PC-9 (cell line): Measurements from ENCODE around the gene TPK1. TPM values are rescaled to one million over a fixed set of nuclear protein-coding genes. Genes with fewer than 3 reads are reported as not detected.

Experiments used
- BruUV-seq: library from RNA; stranded (reverse); fragments of 400-500 nt; replicated peaks from 2 replicates; lab custom pipeline; 2021; lab: Mats Ljungman, UMichigan
- CTCF ChIA-PET: fragments of 300-600 bp; sonication (Branson Sonifier 250); formaldehyde crosslinking; loops from one replicate; lab custom pipeline; 2022; ENCODE audit warnings: antibody characterized with exemption; lab: Charles Lee
- POLR2A ChIA-PET: fragments of 300-600 bp; sonication (Branson Sonifier 250); formaldehyde crosslinking; loops from one replicate; lab custom pipeline; 2022; ENCODE audit warnings: antibody characterized with exemption; ENCODE audit not compliant: unreplicated experiment; lab: Charles Lee
- DNase-seq, 2 experiments: peaks; one replicate each; pipeline versions ENCODE4 v3.0.0 to v3.0.0-alpha.2; 2015 to 2022; ENCODE audit warnings: mixed read lengths in 1 of 2
- H2AFZ ChIP-seq: fragments of 200-600 bp; sonication (generic); 2 replicates; pipeline ENCODE4 v1.8.1; 2017; ENCODE audit warnings: antibody characterized with exemption
- H3F3A ChIP-seq: fragments of 200-600 bp; sonication (generic); 2 replicates; pipeline ENCODE4 v1.8.1; 2017; ENCODE audit warnings: antibody characterized with exemption, mild to moderate bottlenecking, low read depth; ENCODE audit not compliant: insufficient read depth
- H3K27ac ChIP-seq: fragments of 200-600 bp; sonication (generic); 2 replicates; pipeline ENCODE4 v1.6.1; 2016; ENCODE audit warnings: mixed run types
- H3K27me3 ChIP-seq: fragments of 200-600 bp; sonication (generic); 2 replicates; pipeline ENCODE4 v1.6.1; 2016; ENCODE audit warnings: low read depth, mixed run types; ENCODE audit not compliant: insufficient read depth
- H3K36me3 ChIP-seq: fragments of 200-600 bp; sonication (generic); 2 replicates; pipeline ENCODE4 v1.6.1; 2016; ENCODE audit warnings: low read depth, mixed run types
- H3K4me1 ChIP-seq: fragments of 200-600 bp; sonication (generic); replicated peaks from 2 replicates; pipeline ENCODE4 v1.6.1; 2016; ENCODE audit warnings: mixed run types; ENCODE audit not compliant: insufficient read depth
- H3K4me2 ChIP-seq: fragments of 200-600 bp; sonication (generic); 2 replicates; pipeline ENCODE4 v1.6.1; 2017; ENCODE audit warnings: mixed run types
- H3K4me3 ChIP-seq: fragments of 200-600 bp; sonication (generic); 2 replicates; pipeline ENCODE4 v1.6.1; 2016; ENCODE audit warnings: mixed run types
- H3K79me2 ChIP-seq: fragments of 200-600 bp; sonication (generic); 2 replicates; pipeline ENCODE4 v1.6.1; 2017; ENCODE audit warnings: low read depth, mixed run types
- H3K9me2 ChIP-seq: fragments of 200-600 bp; sonication (generic); 2 replicates; pipeline ENCODE4 v1.8.1; 2017; ENCODE audit warnings: mild to moderate bottlenecking; ENCODE audit not compliant: insufficient read depth
- H3K9me3 ChIP-seq: fragments of 200-600 bp; sonication (generic); 2 replicates; pipeline ENCODE4 v1.8.1; 2016; ENCODE audit warnings: low read depth; ENCODE audit not compliant: insufficient read depth
- H4K20me1 ChIP-seq: fragments of 200-600 bp; sonication (generic); 2 replicates; pipeline ENCODE4 v1.8.1; 2017; ENCODE audit not compliant: insufficient read depth
- EZH2 ChIP-seq: fragments of 200-600 bp; sonication (generic); IDR thresholded peaks from 2 replicates; pipeline ENCODE4 v1.8.0; 2017; ENCODE audit warnings: antibody characterized with exemption, low read depth
- intact Hi-C: fragments of 100-400 bp; cut with micrococcal nuclease; formaldehyde crosslinking; loops from one replicate; pipeline ENCODE4 v1.10.0; 2022; ENCODE audit not compliant: unreplicated experiment
- total RNA-seq: library from RNA; stranded (reverse); gene quantifications from 2 replicates; pipeline ENCODE4 v1.2.3, GENCODE V29; 2021
- TF ChIP-seq, protein P1 (sequence below): fragments of 200-600 bp; sonication (generic); conservative IDR thresholded peaks from 2 replicates; pipeline ENCODE4 v1.6.1; 2017; ENCODE audit warnings: mixed run types, antibody characterized with exemption, mild to moderate bottlenecking, moderate library complexity

Gene TPK1
- total RNA-seq, 1 experiment from 2014 or later, result 0.90 TPM

DNA sequence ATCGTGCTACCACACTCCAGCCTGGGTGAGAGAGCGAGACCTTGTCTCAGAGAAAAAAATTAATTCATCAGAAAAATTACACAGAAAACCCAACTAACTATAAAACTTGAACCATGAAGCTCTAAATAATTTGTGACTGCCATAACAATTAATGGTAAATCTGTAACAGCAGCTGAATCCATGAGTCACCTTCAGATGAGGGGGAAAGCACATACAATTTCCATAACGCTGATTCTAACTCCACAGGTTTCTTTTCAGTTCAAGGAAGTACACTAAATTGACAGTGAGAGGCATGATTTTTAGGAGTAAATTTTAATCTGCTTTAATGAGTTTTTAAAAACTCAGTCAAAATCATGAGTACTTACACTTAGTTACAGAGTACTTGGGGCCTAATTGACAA lies 312.2 kb downstream of the TPK1 start:
- H3K79me2 ChIP-seq, result no peaks in the 10 kb centered on the region
- no peak overlapping the region for H3K4me3 ChIP-seq
- H3K36me3 ChIP-seq, result no peaks in the 10 kb centered on the region
- H3K27me3 ChIP-seq, result no peaks in the 10 kb centered on the region
- TF ChIP-seq, protein P1, sequence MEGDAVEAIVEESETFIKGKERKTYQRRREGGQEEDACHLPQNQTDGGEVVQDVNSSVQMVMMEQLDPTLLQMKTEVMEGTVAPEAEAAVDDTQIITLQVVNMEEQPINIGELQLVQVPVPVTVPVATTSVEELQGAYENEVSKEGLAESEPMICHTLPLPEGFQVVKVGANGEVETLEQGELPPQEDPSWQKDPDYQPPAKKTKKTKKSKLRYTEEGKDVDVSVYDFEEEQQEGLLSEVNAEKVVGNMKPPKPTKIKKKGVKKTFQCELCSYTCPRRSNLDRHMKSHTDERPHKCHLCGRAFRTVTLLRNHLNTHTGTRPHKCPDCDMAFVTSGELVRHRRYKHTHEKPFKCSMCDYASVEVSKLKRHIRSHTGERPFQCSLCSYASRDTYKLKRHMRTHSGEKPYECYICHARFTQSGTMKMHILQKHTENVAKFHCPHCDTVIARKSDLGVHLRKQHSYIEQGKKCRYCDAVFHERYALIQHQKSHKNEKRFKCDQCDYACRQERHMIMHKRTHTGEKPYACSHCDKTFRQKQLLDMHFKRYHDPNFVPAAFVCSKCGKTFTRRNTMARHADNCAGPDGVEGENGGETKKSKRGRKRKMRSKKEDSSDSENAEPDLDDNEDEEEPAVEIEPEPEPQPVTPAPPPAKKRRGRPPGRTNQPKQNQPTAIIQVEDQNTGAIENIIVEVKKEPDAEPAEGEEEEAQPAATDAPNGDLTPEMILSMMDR, result no peak
- TF ChIP-seq EZH2, result no peak
- intact Hi-C loops, result no loop called here
- H3F3A ChIP-seq, result no peaks in the 10 kb centered on the region
- H3K27ac ChIP-seq, result no peak overlapping the region
- ChIA-PET CTCF (no interaction called here), POLR2A (no interaction called here)
- H3K9me3 ChIP-seq, result no peaks in the 10 kb centered on the region
- peaks cover 7% of the 10 kb centered on the region for H3K9me2 ChIP-seq
- H2AFZ ChIP-seq, result no peak overlapping the region
- BruUV-seq, result no TSS peak
- no peaks in the 10 kb centered on the region for H3K4me1 ChIP-seq
- H4K20me1 ChIP-seq, result no peaks in the 10 kb centered on the region
- no peak overlapping the region for H3K4me2 ChIP-seq
- DNase-seq, result no peak

DNA sequence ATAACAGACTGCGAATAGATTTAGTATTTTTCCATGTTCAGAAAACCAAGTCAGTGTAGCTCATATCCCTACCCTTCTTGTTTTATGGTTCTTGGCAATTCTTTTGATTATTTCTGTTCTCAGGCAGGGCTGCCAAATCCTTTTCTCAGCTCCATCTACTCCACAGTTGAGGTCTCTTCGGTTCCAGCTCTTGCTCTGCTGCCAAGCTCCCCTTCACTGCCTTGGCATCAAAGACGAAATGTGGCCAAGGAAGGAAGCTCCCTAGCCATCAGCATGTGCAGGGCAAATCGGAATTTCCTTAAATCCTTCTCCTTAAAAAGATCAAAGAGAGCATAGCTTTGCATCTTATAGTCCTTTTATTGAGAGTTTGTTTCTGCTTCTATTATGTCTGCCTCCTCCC lies 315.9 kb downstream of the TPK1 start:
- TF ChIP-seq, protein P1, result no peak
- no peak for TF ChIP-seq EZH2
- H3K4me3 ChIP-seq, result no peak overlapping the region
- peaks cover 7% of the 10 kb centered on the region for H3K9me2 ChIP-seq
- H3K4me1 ChIP-seq, result no peaks in the 10 kb centered on the region
- no peak for DNase-seq
- no peak overlapping the region for H2AFZ ChIP-seq
- H4K20me1 ChIP-seq, result no peaks in the 10 kb centered on the region
- H3F3A ChIP-seq, result no peaks in the 10 kb centered on the region
- H3K27ac ChIP-seq, result no peak overlapping the region
- H3K36me3 ChIP-seq, result no peaks in the 10 kb centered on the region
- no peaks in the 10 kb centered on the region for H3K79me2 ChIP-seq
- H3K27me3 ChIP-seq, result no peaks in the 10 kb centered on the region
- no peak overlapping the region for H3K4me2 ChIP-seq
- CTCF ChIA-PET, result no interaction called here
- no TSS peak for BruUV-seq
- no peaks in the 10 kb centered on the region for H3K9me3 ChIP-seq
- POLR2A ChIA-PET, result no interaction called here
- intact Hi-C loops, result no loop called here

DNA sequence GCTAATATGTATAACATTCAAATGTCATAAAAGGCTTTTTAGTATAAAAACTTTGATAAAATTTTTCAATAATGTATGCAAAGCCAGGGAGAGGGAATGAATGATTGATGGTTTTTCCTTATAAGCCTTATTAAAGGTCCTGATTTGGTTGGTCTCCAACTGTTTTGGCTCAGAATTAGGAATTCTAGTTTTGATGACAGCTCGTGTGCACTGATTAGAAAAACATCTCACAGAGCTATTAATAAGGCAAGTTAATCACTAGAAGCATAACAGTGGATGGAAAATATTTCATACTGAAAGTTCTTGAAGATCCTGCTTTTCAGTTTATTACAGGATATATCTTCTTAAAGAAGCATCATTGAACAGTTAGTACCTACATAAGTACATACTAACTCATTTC lies 317.5 kb downstream of the TPK1 start:
- H3K4me1 ChIP-seq, result no peaks in the 10 kb centered on the region
- no peak overlapping the region for H3K27ac ChIP-seq
- intact Hi-C loops, result no loop called here
- no peaks in the 10 kb centered on the region for H4K20me1 ChIP-seq
- CTCF ChIA-PET, result no interaction called here
- peaks cover 7% of the 10 kb centered on the region for H3K9me2 ChIP-seq
- TF ChIP-seq, protein P1, result no peak
- TF ChIP-seq EZH2, result no peak
- H3K79me2 ChIP-seq, result no peaks in the 10 kb centered on the region
- DNase-seq, result no peak
- POLR2A ChIA-PET, result no interaction called here
- BruUV-seq, result no TSS peak
- H3K27me3 ChIP-seq, result no peaks in the 10 kb centered on the region
- no peaks in the 10 kb centered on the region for H3K9me3 ChIP-seq
- H3K36me3 ChIP-seq, result no peaks in the 10 kb centered on the region
- H3K4me3 ChIP-seq, result no peak overlapping the region
- no peak overlapping the region for H2AFZ ChIP-seq
- H3K4me2 ChIP-seq, result no peak overlapping the region
- H3F3A ChIP-seq, result no peaks in the 10 kb centered on the region
